ENCODE data around the gene CYP3A7. TPM values are rescaled to one million over a fixed set of nuclear protein-coding genes. Genes with fewer than 3 reads are reported as not detected.

Gene CYP3A7
- total and polyA plus RNA-seq, 9 of the 15 experiments (the other 6 are each of a cell fraction or from before 2014, with no cell fraction given), result 0.20 TPM; not detected in 8

DNA sequence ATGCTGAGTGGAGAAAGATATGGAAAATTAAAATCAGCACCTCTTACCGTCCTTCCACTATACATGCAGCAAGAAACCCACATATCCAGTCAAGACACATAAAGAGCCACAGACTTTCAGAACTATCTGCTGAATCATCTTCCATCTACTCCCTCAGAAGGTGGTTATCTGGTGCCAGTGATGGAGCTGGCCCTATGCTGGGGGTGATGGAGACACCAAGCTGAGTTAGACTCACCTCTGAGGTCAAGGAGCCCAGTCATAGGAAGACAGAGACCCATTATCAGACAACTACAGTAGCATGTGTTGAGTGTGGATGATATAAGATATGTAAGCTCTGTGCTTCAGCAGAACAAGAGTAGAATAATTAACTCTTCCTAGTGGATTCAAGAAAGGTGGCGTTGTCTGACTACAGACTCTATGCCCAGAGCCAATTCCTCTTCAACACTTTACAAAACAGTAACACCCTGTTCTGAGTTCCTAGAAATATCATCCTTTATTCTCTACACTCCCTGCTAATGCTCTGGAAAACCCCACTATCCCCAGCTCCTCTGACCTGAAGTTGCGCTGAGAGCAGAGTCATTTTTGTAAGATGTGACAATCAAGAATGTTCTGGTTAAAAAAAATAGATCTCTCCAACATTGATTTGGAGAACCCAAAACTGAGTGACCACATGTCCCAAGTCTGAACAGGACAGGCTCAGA is 69.5 kb downstream of the CYP3A7 start (continued):
- TF ChIP-seq, protein P1, sequence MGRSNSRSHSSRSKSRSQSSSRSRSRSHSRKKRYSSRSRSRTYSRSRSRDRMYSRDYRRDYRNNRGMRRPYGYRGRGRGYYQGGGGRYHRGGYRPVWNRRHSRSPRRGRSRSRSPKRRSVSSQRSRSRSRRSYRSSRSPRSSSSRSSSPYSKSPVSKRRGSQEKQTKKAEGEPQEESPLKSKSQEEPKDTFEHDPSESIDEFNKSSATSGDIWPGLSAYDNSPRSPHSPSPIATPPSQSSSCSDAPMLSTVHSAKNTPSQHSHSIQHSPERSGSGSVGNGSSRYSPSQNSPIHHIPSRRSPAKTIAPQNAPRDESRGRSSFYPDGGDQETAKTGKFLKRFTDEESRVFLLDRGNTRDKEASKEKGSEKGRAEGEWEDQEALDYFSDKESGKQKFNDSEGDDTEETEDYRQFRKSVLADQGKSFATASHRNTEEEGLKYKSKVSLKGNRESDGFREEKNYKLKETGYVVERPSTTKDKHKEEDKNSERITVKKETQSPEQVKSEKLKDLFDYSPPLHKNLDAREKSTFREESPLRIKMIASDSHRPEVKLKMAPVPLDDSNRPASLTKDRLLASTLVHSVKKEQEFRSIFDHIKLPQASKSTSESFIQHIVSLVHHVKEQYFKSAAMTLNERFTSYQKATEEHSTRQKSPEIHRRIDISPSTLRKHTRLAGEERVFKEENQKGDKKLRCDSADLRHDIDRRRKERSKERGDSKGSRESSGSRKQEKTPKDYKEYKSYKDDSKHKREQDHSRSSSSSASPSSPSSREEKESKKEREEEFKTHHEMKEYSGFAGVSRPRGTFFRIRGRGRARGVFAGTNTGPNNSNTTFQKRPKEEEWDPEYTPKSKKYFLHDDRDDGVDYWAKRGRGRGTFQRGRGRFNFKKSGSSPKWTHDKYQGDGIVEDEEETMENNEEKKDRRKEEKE (IDR thresholded peaks at IDR 0.05; ENCODE audit: borderline replicate concordance in 1 of 2, control insufficient read depth in 1 of 2, low read depth in 2 of 2, low read length in 1 of 2), result 0 out of 4 replicates have a peak, but pooled peaks of 1 of the 2 experiments have one; percentile 49
- TF ChIP-seq ZKSCAN8 (CRISPR knock-in tag; IDR thresholded peaks at IDR 0.05) (peak; percentile 51; the same call in 1 of the 2 replicates), TAF9B (IDR thresholded peaks at IDR 0.05; ENCODE audit: partially characterized antibody) (peak; percentile 67), CTBP1 (IDR thresholded peaks at IDR 0.05; ENCODE audit: borderline replicate concordance) (peak; percentile 100), NEUROD1 (IDR thresholded peaks at IDR 0.05; ENCODE audit: borderline replicate concordance, low read depth, low read length, partially characterized antibody) (peak; percentile 63), NBN (IDR thresholded peaks at IDR 0.05; ENCODE audit: low read depth) (peak; percentile 94), ZNF586 (CRISPR knock-in tag; conservative IDR thresholded peaks at IDR 0.05) (no peak), RBM17 (IDR thresholded peaks at IDR 0.05; ENCODE audit: borderline replicate concordance, low read depth, low read length) (no peak), ZNF695 (CRISPR knock-in tag; IDR thresholded peaks at IDR 0.05) (no peak), L3MBTL2 (IDR thresholded peaks at IDR 0.05) (peak; percentile 86), ZSCAN29 (IDR thresholded peaks at IDR 0.05) (peak; percentile 24; the same call in 1 of the 2 replicates), ZC3H11A (IDR thresholded peaks at IDR 0.05; ENCODE audit: low read depth, low read length) (no peak), SMAD2 (IDR thresholded peaks at IDR 0.05; ENCODE audit: low read depth, low read length) (no peak), SP1 (CRISPR knock-in tag; IDR thresholded peaks at IDR 0.05) (no peak), CBX1 (IDR thresholded peaks at IDR 0.05; ENCODE audit: low read depth) (no peak), CXXC5 (CRISPR knock-in tag; IDR thresholded peaks at IDR 0.05) (peak; percentile 75), TEAD1 (CRISPR knock-in tag; IDR thresholded peaks at IDR 0.05) (peak in 1 of 2 experiments; percentile 66; a peak in 1 of 4 replicates), ELF2 (CRISPR knock-in tag; IDR thresholded peaks at IDR 0.05) (no peak), ZNF133 (CRISPR knock-in tag; IDR thresholded peaks at IDR 0.05) (no peak), TAF15 (IDR thresholded peaks at IDR 0.05; ENCODE audit: low read depth, low read length) (no peak), HDAC3 (IDR thresholded peaks at IDR 0.05; ENCODE audit: borderline replicate concordance, partially characterized antibody) (peak; percentile 96), ERF (CRISPR knock-in tag; IDR thresholded peaks at IDR 0.05) (no peak), NONO (IDR thresholded peaks at IDR 0.05; ENCODE audit: low read depth in 2 of 2, low read length in 1 of 2) (peak in 1 of 2 experiments; percentile 61; a peak in 1 of 4 replicates), ZNF197 (CRISPR knock-in tag; IDR thresholded peaks at IDR 0.05; ENCODE audit: low read depth) (no peak)
- TF ChIP-seq, protein P2, sequence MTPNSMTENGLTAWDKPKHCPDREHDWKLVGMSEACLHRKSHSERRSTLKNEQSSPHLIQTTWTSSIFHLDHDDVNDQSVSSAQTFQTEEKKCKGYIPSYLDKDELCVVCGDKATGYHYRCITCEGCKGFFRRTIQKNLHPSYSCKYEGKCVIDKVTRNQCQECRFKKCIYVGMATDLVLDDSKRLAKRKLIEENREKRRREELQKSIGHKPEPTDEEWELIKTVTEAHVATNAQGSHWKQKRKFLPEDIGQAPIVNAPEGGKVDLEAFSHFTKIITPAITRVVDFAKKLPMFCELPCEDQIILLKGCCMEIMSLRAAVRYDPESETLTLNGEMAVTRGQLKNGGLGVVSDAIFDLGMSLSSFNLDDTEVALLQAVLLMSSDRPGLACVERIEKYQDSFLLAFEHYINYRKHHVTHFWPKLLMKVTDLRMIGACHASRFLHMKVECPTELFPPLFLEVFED (CRISPR knock-in tag; conservative IDR thresholded peaks at IDR 0.05), result no peak
